ENCODE results near the gene EYA2. TPM values are rescaled to one million over a fixed set of nuclear protein-coding genes. Genes with fewer than 3 reads are reported as not detected.
A peak's percentile ranks its signal among the peaks of the same experiment; 100 is the strongest.

EYA2 gene
- total RNA-seq, 3 donors from 2014 or later: 5.4 to 19.2 (median 12.5) TPM

- peaks cover 8 to 15% of the 10 kb centered on the region in 2 donors for H3K4me1 ChIP-seq
- no peaks in the 10 kb centered on the region for H3K9me3 ChIP-seq
- no peak for DNase-seq (ENCODE audit: low spot score in 2 of 2)
- intact Hi-C loops (cut with DNase I; ENCODE audit: low total_unique reads): no loop called here
- no peaks in the 10 kb centered on the region for H3K27me3 ChIP-seq
- TF ChIP-seq POLR2A (IDR thresholded peaks at IDR 0.05) (no peak), POLR2AphosphoS5 (IDR thresholded peaks at IDR 0.05) (no peak), CTCF (IDR thresholded peaks at IDR 0.05) (no peak)
- no peak overlapping the region for H3K4me3 ChIP-seq
- H3K27ac ChIP-seq: peak overlapping the region in 1 of 2 donors; percentile 92
- H3K36me3 ChIP-seq: no peaks in the 10 kb centered on the region
Observed at GRCh38 chr20:47129306-47129705, 234.7 kb downstream of the EYA2 start.

- no peak for DNase-seq (ENCODE audit: low spot score in 2 of 2)
- intact Hi-C loops (cut with DNase I; ENCODE audit: low total_unique reads): no loop called here
Observed at GRCh38 chr20:47133809-47134456, 239.3 kb downstream of the EYA2 start.

GRCh38 chr20:47136782-47137181 is 242.1 kb downstream of the EYA2 start:
- intact Hi-C loops (cut with DNase I; ENCODE audit: low total_unique reads): no loop called here
- peak overlapping the region in 1 of 2 donors; percentile 48 for H3K27ac ChIP-seq
- TF ChIP-seq POLR2A (IDR thresholded peaks at IDR 0.05) (no peak), CTCF (IDR thresholded peaks at IDR 0.05) (no peak)

More at GRCh38 chr20:47133809-47134456, 239.3 kb downstream of the EYA2 start:
- H3K27ac ChIP-seq: peak overlapping the region; percentile 25 to 43
- H3K4me1 ChIP-seq: no peaks in the 10 kb centered on the region
- no peak overlapping the region for H3K4me3 ChIP-seq
- no peaks in the 10 kb centered on the region for H3K27me3 ChIP-seq
- H3K9me3 ChIP-seq: no peaks in the 10 kb centered on the region
- TF ChIP-seq POLR2AphosphoS5 (IDR thresholded peaks at IDR 0.05) (no peak), POLR2A (IDR thresholded peaks at IDR 0.05) (no peak), CTCF (IDR thresholded peaks at IDR 0.05) (no peak)
- no peaks in the 10 kb centered on the region for H3K36me3 ChIP-seq

GRCh38 chr20:47137231-47137870 is 242.7 kb downstream of the EYA2 start:
- H3K4me3 ChIP-seq: no peak overlapping the region
- no peak for DNase-seq (ENCODE audit: low spot score in 2 of 2)
- intact Hi-C loops (cut with DNase I; ENCODE audit: low total_unique reads): no loop called here
- H3K27ac ChIP-seq: peak overlapping the region in 1 of 2 donors; percentile 48
- H3K4me1 ChIP-seq: no peaks in the 10 kb centered on the region
- no peaks in the 10 kb centered on the region for H3K9me3 ChIP-seq
- H3K27me3 ChIP-seq: no peaks in the 10 kb centered on the region
- TF ChIP-seq POLR2AphosphoS5 (IDR thresholded peaks at IDR 0.05) (no peak), POLR2A (IDR thresholded peaks at IDR 0.05) (no peak), CTCF (IDR thresholded peaks at IDR 0.05) (no peak)
- no peaks in the 10 kb centered on the region for H3K36me3 ChIP-seq

More at GRCh38 chr20:47136782-47137181, 242.1 kb downstream of the EYA2 start:
- H3K27me3 ChIP-seq: no peaks in the 10 kb centered on the region
- no peaks in the 10 kb centered on the region for H3K36me3 ChIP-seq
- H3K4me1 ChIP-seq: no peaks in the 10 kb centered on the region
- H3K9me3 ChIP-seq: no peaks in the 10 kb centered on the region
- DNase-seq (ENCODE audit: low spot score in 2 of 2): no peak
- no peak overlapping the region for H3K4me3 ChIP-seq

- no peak for DNase-seq (ENCODE audit: low spot score in 2 of 2)
- Histone ChIP-seq H3K36me3 (no peaks in the 10 kb centered on the region), H3K9me3 (no peaks in the 10 kb centered on the region), H3K4me3 (no peak overlapping the region), H3K27me3 (no peaks in the 10 kb centered on the region), H3K4me1 (no peaks in the 10 kb centered on the region), H3K27ac (no peak overlapping the region)
- intact Hi-C loops (cut with DNase I; ENCODE audit: low total_unique reads): no loop called here
- TF ChIP-seq POLR2AphosphoS5 (IDR thresholded peaks at IDR 0.05) (no peak), CTCF (IDR thresholded peaks at IDR 0.05) (no peak), POLR2A (IDR thresholded peaks at IDR 0.05) (no peak)
Observed at GRCh38 chr20:47139934-47140535, 245.4 kb downstream of the EYA2 start.

Measured in breast epithelium (tissue), 4 donors.